Kidney glomerular epithelial cell (primary cell): ENCODE data around the gene CBLN3.
A peak's percentile ranks its signal among the peaks of the same experiment; 100 is the strongest.
"Not testable (repeated sequence)": the region's sequence is repeated elsewhere in the genome, so short reads cannot be mapped to it uniquely, and the experiment has no call there.

Experiments used
- DNase-seq: peaks from one replicate; lab custom pipeline; 2025; lab: John Stamatoyannopoulos, UW

The CBLN3 gene

DNA sequence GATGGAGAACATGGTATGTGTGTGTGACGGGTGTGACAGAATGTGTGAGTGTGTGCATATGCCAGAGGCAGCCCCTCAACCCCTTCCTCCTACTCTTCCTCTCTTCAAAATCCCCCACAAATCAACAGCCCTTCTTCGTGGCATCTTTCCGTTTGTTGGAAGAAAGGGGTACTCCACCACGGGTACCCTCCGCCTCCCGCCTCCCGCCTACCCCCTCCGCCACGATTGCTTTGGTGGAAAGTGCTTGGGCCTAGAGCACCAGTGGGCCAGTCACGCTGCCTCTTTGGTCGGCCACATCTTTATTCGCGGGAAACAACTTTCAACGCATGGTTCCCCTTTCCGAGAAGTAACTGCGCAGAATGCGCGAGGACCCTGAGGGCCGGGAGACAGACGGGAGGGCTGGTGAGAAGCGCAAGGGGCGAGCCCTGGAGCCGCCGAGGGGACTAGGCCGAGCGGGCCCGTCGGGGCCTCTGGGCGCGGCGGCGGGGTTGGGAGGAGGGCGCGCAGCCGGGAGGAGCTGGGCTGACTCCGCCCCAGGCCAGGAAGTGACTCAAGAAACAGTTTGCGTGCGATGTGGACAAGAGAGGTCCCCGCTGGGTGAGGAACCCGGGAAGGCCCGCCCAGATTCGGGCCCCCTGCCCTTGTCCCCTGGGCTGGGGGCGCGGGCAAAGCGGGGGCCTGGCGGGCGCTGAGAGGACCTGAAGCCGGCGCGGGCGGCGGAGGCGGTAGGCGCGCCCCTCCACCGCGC lies at the start of gene CBLN3, which contains the start of gene KHNYN:
CBLN3 (minus strand) TSS at position 274 of the 748 bp plus-strand sequence. CDS start 614 bp downstream, outside the sequence.
KHNYN (plus strand) TSS at position 560 of the 748 bp plus-strand sequence. CDS start 777 bp downstream, outside the sequence.
- peak; percentile 79 for DNase-seq

DNA sequence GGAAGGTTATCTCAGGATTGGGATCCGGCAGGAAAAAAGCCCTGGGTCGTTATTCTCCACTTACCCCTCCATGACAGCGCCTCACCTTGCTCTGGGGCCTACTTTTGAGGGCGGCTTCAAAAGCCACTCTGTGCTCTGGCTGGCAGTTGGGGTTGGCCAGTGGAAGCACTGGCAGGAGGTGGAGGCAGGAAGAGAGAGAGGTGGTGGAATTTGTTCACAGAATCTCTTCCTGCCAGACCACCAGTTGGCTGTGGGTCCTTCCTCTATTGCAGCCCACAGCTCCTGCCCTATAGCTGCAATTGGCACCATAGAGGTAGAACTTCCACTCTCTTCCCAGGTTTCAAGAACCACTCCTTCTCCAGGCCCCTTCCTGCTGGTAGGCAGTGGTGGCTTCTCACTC lies 45.8 kb upstream of the CBLN3 start:
- DNase-seq, result no peak

DNA sequence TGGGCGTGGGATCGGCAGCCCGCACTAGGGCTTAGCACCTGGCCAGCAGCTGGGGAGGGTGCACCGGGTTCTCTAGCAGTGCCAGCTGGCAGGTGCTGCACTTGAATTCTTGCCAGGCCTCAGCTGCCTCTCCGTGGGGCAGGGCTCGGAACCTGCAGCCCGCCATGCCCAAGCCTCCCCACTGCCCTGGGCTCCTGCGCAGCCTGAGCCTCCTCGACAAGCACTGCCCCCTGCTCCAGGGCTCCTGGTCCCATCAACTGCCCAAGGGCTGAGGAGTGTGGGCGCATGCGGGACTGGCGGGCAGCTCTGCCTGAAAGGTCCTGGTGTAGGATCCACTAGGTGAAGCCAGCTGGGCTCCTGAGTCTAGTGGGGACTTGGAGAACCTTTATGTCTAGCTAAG lies 43.7 kb upstream of the CBLN3 start:
- no peak for DNase-seq

DNA sequence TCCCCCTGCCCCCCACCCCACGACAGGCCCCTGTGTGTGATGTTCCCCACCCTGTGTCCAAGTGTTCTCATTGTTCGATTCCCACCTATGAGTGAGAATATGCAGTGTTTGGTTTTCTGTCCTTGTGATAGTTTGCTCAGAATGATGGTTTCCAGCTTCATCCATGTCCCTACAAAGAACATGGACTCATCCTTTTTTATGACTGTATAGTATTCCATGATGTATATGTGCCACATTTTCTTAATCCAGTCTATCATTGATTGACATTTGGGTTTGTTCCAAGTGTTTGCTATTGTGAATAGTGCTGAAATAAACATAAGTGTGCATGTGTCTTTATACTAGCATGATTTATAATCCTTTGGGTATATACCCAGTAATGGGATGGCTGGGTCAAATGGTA lies 41.0 kb upstream of the CBLN3 start:
- DNase-seq, result not testable (repeated sequence)

DNA sequence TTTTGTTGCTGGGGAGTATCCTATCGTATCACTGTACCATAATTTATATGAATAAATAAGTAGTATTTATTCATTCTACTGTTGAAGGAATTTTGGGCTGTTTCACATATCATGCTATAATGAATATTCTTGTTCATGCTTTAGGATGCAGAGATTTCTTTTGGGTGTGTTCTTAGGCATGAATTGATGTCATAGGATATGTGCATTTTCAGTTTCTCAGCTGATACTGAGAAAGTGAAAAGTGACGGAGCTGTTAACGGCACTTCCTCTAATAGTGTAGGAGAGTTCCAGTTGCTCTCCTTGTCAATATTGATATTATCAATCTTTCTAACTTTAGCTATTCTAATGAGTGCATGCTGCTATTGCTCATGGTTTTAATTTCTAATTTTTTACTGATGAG lies 36.3 kb upstream of the CBLN3 start:
- DNase-seq, result no peak

DNA sequence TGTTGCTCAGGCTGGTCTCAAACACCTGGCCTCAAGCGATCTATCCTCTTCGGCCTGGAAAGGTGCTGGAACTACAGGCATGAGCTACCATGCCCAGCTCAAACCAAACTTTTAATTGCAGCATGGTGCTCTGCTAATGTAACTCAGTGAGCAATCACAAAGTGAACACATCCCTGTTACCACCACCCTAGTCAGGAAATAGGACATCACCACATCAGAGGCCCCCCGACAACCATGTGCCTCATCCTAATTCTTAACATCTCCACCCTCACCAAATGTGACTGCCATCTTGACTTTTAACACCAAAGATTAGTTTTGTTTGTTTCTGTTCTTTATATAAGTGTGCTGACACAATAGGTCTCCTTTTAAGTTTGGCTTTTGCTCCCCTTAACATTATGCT lies 35.9 kb upstream of the CBLN3 start:
- DNase-seq, result no peak

GRCh38 chr14:24463884-24464785 lies 34.7 kb upstream of the CBLN3 start:
- DNase-seq, result no peak

DNA sequence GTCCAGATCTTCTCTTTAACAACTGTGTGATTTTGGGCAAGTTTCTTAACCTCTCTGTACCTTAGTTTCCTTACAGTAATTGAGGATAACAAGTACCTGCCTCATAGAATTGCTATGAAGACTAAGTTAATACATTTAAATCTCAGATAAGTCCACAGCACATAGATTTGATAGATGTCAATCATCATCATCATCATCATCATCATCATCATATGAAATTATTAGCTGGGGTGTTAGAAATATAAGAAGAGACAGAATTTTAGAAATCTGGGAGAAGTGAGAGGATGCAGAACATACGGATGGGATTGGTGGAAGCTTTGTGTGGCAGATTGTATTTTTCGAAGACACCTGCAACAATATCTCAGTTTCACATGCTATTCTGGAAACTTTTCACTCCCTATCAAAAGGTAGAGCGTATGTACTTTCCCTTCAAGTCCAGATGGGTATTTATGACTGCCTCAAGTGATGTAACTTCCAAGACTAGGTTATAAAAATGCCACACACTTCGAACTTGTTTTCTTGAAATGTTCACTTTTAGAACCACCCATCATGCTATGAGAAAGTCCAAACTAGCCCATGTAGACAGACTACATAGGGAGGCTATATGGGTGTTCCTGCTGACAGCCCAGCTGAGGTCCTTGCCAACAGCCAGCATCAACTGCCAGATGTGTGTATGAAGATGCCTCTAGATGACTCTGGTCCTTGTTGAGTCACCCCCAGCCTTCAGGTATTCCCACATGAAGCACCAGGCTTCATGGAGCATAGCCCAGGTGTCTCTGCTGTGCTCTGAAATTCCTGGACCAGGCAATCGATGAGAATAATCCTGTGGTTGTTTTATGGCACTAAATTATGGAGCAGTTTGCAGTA lies 33.8 kb upstream of the CBLN3 start:
- no peak for DNase-seq

- no peak for DNase-seq
Observed at GRCh38 chr14:24461336-24461735, 31.9 kb upstream of the CBLN3 start.

GRCh38 chr14:24459331-24459730 lies 29.9 kb upstream of the CBLN3 start:
- no peak for DNase-seq

GRCh38 chr14:24458736-24459135 lies 29.3 kb upstream of the CBLN3 start:
- no peak for DNase-seq

- DNase-seq, result no peak
Observed at GRCh38 chr14:24456980-24457379, 27.5 kb upstream of the CBLN3 start.

DNA sequence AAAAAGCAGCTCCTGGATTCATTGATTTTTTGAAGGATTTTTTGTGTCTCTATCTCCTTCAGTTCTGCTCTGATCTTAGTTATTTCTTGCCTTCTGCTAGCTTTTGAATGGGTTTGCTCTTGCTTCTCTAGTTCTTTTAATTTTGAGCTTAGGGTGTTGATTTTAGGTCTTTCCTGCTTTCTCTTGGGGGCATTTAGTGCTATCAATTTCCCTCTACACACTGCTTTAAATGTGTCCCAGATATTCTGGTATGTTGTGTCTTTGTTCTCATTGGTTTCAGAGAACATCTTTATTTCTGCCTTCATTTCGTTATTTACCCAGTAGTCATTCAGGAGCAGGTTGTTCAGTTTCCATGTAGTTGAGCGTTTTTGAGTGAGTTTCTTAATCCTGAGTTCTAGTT lies 21.4 kb upstream of the CBLN3 start:
- DNase-seq, result not testable (repeated sequence)

- DNase-seq, result no peak
Observed at GRCh38 chr14:24443053-24443665, 13.7 kb upstream of the CBLN3 start.

- DNase-seq, result peak; percentile 99
Observed at GRCh38 chr14:24442240-24443052, 13.0 kb upstream of the CBLN3 start, which contains the start of gene SDR39U1. Gene SDR39U1 (minus strand): TSS chr14:24442776. CDS start chr14:24442769, 7 bp downstream.

GRCh38 chr14:24441904-24442239 lies 12.4 kb upstream of the CBLN3 start:
- peak; percentile 53 for DNase-seq

GRCh38 chr14:24441485-24441884 lies 12.0 kb upstream of the CBLN3 start:
- no peak for DNase-seq

- no peak for DNase-seq
Observed at GRCh38 chr14:24440606-24441399, 11.3 kb upstream of the CBLN3 start.

GRCh38 chr14:24439830-24440605 lies 10.6 kb upstream of the CBLN3 start:
- DNase-seq, result no peak
